ENCODE measurements around the gene KRTAP10-11.

GRCh38 chr21:44696572-44696971, 50.4 kb downstream of the KRTAP10-11 start:
- TF ChIP-seq EZH2 (IDR thresholded peaks at IDR 0.05; ENCODE audit: low read depth, low read length, severe bottlenecking) (no peak), JUN (IDR thresholded peaks at IDR 0.05; ENCODE audit: low read depth, low read length) (no peak), YY1 (IDR thresholded peaks at IDR 0.05; ENCODE audit: low read depth, low read length) (no peak), USF2 (IDR thresholded peaks at IDR 0.05; ENCODE audit: low read length) (no peak), POLR2A (IDR thresholded peaks at IDR 0.05; ENCODE audit: control extremely low read depth in 1 of 2, low read depth in 2 of 2, low read length in 2 of 2) (no peak), CTCF (IDR thresholded peaks at IDR 0.05; ENCODE audit: control extremely low read depth in 1 of 3, insufficient read depth in 1 of 3, low read depth in 1 of 3, low read length in 3 of 3) (peak in 2 of 3 experiments; percentile 11 to 27; a peak in 3 of 4 replicates), EGR1 (IDR thresholded peaks at IDR 0.05; ENCODE audit: borderline replicate concordance, low read depth, low read length) (no peak), TAF1 (IDR thresholded peaks at IDR 0.05; ENCODE audit: low read depth, low read length) (no peak), POLR2AphosphoS5 (IDR thresholded peaks at IDR 0.05; ENCODE audit: low read depth, low read length) (no peak), HDAC2 (IDR thresholded peaks at IDR 0.05; ENCODE audit: borderline replicate concordance in 1 of 2, low read depth in 2 of 2, low read length in 2 of 2) (no peak), RXRA (IDR thresholded peaks at IDR 0.05; ENCODE audit: insufficient read depth, low read depth, low read length) (no peak)
